NB4 (cell line): ENCODE results near the gene TSEN54.

Experiments used
- DNase-seq: peaks from one replicate; pipeline ENCODE4 v3.0.0; 2010; ENCODE audit warnings: low read depth
- H3K4me3 ChIP-seq: one replicate; pipeline ENCODE4 v1.5.1; 2011; ENCODE audit warnings: mild to moderate bottlenecking, low read depth, low read length, moderate library complexity
- MYC ChIP-seq: IDR thresholded peaks from 2 replicates; pipeline ENCODE4 v1.6.1; 2011; ENCODE audit warnings: low read depth, low read length
- POLR2A ChIP-seq: IDR thresholded peaks from 2 replicates; pipeline ENCODE4 v1.6.1; 2011; ENCODE audit warnings: mild to moderate bottlenecking; ENCODE audit not compliant: insufficient read length; ENCODE audit errors: extremely low read depth
- TF ChIP-seq, protein P1 (sequence below): IDR thresholded peaks from 2 replicates; pipeline ENCODE4 v1.6.1; 2011; ENCODE audit warnings: low read depth, low read length
- TF ChIP-seq, protein P2 (sequence below): IDR thresholded peaks from one replicate; pipeline ENCODE4 v1.5.1; 2012; ENCODE audit warnings: low read depth, low read length

The TSEN54 gene

DNA sequence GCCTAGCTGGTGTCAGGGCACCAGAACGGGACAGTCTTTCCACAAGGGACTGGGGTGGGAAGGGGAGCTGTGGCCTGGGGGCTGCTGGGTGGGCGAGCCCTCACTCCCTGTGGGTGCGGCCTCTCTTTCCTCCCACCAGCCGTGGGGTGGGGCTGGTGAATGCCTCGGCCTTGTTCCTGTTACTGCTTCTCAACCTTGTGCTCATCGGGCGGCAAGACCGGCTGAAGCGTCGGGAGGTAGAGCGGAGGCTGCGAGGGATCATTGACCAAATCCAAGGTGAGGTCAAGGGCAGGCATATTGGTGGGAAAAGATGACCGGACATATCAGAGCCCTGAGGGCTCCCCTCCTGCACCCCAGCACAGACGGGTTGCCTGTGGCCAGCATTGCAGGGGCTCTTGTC, 30.2 kb upstream of the TSEN54 start:
- TF ChIP-seq, protein P1, sequence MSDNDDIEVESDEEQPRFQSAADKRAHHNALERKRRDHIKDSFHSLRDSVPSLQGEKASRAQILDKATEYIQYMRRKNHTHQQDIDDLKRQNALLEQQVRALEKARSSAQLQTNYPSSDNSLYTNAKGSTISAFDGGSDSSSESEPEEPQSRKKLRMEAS, result no peak
- TF ChIP-seq, protein P2, sequence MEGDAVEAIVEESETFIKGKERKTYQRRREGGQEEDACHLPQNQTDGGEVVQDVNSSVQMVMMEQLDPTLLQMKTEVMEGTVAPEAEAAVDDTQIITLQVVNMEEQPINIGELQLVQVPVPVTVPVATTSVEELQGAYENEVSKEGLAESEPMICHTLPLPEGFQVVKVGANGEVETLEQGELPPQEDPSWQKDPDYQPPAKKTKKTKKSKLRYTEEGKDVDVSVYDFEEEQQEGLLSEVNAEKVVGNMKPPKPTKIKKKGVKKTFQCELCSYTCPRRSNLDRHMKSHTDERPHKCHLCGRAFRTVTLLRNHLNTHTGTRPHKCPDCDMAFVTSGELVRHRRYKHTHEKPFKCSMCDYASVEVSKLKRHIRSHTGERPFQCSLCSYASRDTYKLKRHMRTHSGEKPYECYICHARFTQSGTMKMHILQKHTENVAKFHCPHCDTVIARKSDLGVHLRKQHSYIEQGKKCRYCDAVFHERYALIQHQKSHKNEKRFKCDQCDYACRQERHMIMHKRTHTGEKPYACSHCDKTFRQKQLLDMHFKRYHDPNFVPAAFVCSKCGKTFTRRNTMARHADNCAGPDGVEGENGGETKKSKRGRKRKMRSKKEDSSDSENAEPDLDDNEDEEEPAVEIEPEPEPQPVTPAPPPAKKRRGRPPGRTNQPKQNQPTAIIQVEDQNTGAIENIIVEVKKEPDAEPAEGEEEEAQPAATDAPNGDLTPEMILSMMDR, result no peak
- TF ChIP-seq MYC (no peak), POLR2A (no peak)
- no peak for DNase-seq
- H3K4me3 ChIP-seq, result no peak overlapping the region

DNA sequence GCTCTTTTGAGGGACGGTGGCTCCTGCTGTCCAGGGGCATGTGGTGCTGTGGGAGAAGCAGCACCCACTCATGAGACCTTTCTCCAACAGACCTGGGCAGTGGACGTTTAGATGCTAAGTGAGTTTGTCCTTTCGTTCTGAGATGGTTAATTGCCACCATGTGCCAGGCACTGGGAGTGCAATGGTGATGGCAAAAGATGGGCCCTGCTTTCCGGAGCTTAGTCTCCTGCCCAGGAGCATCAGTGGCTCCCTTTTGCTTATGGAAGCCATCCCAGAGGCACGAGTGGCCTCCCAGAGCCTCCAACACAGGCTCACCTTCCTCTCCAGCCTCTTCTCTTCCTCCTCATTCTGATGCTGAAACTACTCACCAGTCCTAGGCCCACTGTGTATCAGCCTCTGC, 29.4 kb upstream of the TSEN54 start:
- no peak for DNase-seq
- peak overlapping the region; percentile 49 for H3K4me3 ChIP-seq
- no peak for TF ChIP-seq POLR2A
- TF ChIP-seq, protein P2, result no peak
- TF ChIP-seq, protein P1, result no peak
- TF ChIP-seq MYC, result no peak

DNA sequence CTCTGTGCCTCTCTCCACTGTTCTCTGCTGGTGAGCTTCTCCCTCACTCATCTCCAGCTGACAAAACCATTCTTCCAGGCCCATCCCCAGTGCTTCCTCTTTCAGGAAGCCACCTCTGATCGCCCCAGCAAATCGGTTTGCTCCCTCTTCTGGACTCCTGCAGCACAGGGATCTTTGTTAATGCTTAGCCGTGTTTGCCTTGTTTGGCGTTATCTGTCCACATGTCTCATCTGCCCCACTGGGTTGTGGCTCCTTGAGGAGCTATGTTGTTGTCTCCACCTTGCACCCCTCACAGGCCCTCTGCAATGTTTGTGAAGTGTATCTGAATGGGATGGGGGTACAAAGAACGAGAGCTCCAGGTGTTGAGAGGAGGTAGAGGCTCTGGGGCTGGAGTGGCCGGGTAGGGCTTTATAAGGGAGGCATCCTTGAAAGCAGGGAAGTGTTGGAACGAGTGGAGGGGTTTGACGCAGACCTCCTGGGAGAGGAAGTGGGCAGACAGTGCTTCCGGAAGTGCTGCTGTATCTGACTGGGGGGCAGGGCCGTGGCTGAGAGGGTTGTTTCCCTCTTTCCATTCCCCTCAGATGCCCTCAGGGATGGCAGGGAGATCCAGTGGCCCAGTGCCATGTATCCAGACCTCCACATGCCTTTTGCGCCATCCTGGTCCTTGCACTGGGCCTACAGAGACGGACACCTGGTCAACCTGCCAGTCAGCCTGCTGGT, 28.8 kb upstream of the TSEN54 start:
- TF ChIP-seq POLR2A (peak; percentile 25), MYC (peak; percentile 60; the same call in 1 of the 2 replicates)
- TF ChIP-seq, protein P1, result no peak; the same call in 1 of the 2 replicates
- TF ChIP-seq, protein P2, result no peak
- DNase-seq, result peak; percentile 92
- H3K4me3 ChIP-seq, result peak overlapping the region; percentile 49

DNA sequence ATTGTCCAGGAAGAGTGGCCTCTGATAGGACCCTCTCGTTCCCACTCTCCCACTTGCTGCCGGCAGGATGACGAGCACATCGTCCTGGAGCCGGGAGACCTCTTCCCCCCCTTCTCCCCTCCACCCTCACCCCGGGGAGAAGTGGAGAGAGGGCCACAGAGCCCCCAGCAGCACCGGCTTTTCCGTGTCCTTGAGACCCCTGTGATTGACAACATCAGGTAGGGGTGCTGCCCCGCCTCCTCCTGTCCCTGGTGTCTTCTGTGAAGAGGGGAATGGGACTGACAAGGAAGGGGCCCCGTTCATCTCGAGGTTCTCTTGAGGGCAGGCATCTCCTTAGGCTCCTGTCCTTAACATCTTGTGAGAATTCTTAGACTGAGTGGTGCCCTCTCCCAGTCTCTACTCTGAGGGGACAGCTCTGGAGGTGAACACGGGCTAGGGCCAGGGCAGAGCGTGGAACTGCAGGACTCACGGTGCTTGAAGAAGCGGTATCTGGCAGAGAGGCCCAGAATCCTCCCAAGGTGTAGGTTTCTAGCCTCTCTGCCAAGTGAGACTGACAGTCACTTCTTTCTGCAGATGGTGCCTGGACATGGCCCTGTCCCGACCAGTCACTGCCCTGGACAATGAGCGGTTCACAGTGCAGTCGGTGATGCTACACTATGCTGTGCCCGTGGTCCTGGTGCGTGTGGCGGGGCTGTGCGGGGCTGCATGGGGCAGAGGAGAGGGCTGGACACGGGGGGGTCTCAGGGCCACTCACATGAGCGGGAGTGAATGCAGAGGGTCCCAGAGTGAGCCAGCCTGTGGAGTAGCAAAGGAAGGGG, 27.4 kb upstream of the TSEN54 start:
- DNase-seq, result no peak
- TF ChIP-seq MYC, result no peak
- TF ChIP-seq, protein P1, result no peak
- TF ChIP-seq POLR2A, result no peak
- TF ChIP-seq, protein P2, result no peak
- H3K4me3 ChIP-seq, result no peak overlapping the region

DNA sequence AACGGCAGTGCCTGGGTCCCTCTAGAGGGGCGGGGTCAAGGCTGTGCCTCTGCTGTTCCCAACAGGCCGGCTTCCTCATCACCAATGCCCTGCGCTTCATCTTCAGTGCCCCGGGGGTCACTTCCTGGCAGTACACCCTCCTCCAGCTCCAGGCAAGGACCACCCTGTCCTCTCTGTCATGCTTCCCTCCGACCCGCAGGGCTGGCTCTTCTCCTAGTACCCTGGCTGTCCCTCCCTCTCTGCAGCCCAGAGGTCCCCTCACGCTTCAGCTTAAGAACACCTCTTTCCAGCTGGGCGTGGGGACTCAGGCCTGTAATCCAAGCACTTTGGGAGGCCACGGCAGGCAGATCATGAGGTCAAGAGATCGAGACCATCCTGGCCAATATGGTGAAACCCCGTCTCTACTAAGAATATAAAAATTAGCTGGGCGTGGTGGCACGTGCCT, 26.8 kb upstream of the TSEN54 start:
- TF ChIP-seq, protein P1, result no peak
- TF ChIP-seq, protein P2, result no peak
- TF ChIP-seq MYC, result no peak
- TF ChIP-seq POLR2A, result no peak
- DNase-seq, result no peak
- H3K4me3 ChIP-seq, result no peak overlapping the region
